Measurements from ENCODE around the gene CAMK2G. TPM values are rescaled to one million over a fixed set of nuclear protein-coding genes. Genes with fewer than 3 reads are reported as not detected.

CAMK2G gene
- total and polyA plus RNA-seq, 7 donors, result 14.4 to 221 (median 153) TPM

GRCh38 chr10:73772281-73773151, 101.8 kb downstream of the CAMK2G start:
- H3K36me3 ChIP-seq, result peaks cover 34 to 64% (median 36%) of the 10 kb centered on the region in 4 donors
- H3K27me3 ChIP-seq, result no peaks in the 10 kb centered on the region
- WGBS, 2 donors, result 0 to 1% methylated on average over 101 of the region's 101 CpGs
- TF ChIP-seq POLR2A (IDR thresholded peaks at IDR 0.05) (peak; percentile 65 to 71), CTCF (IDR thresholded peaks at IDR 0.05) (no peak), POLR2AphosphoS5 (IDR thresholded peaks at IDR 0.05) (peak; percentile 93 to 96 (median 94))
- DNase-seq, result peak; percentile 90
- peaks cover 0 to 35% (median 30%) of the 10 kb centered on the region in 4 donors for H3K4me1 ChIP-seq
- peak overlapping the region; percentile 97 to 98 (median 98) for H3K27ac ChIP-seq
- H3K9me3 ChIP-seq, result no peaks in the 10 kb centered on the region
- H3K4me3 ChIP-seq, result peak overlapping the region; percentile 84 to 92 (median 88)
- intact Hi-C loops (cut with DNase I), result loop anchor here (2.0 kb wide), 1 partner anchor 28 kb away; the partner anchor contains the start of gene SEC24C

- intact Hi-C loops (cut with DNase I), result loop anchor here (2.0 kb wide), 1 partner anchor 27 kb away; the partner anchor contains the start of gene SEC24C
- WGBS, 2 donors, result 21 to 24% methylated on average over 17 of the region's 17 CpGs
- H3K4me1 ChIP-seq, result peaks cover 0 to 35% (median 28%) of the 10 kb centered on the region in 4 donors
- peak overlapping the region; percentile 84 to 92 (median 88) for H3K4me3 ChIP-seq
- H3K27me3 ChIP-seq, result no peaks in the 10 kb centered on the region
- TF ChIP-seq POLR2AphosphoS5 (IDR thresholded peaks at IDR 0.05), result no peak
- TF ChIP-seq POLR2A (IDR thresholded peaks at IDR 0.05), result no peak
- no peak for TF ChIP-seq CTCF (IDR thresholded peaks at IDR 0.05)
- TF ChIP-seq EP300 (IDR thresholded peaks at IDR 0.05), result no peak
- no peaks in the 10 kb centered on the region for H3K9me3 ChIP-seq
- DNase-seq, result peak; percentile 95
- peak overlapping the region; percentile 97 to 98 (median 98) for H3K27ac ChIP-seq
- H3K36me3 ChIP-seq, result peaks cover 38 to 64% (median 42%) of the 10 kb centered on the region in 4 donors
Measured at GRCh38 chr10:73771722-73772280, 102.6 kb downstream of the CAMK2G start.

GRCh38 chr10:73769396-73769795, 105.0 kb downstream of the CAMK2G start:
- Histone ChIP-seq H3K27me3 (no peaks in the 10 kb centered on the region), H3K9me3 (no peaks in the 10 kb centered on the region), H3K27ac (no peak overlapping the region), H3K36me3 (peaks cover 60 to 70% (median 62%) of the 10 kb centered on the region in 4 donors), H3K4me3 (no peak overlapping the region), H3K4me1 (peaks cover 0 to 23% (median 17%) of the 10 kb centered on the region in 4 donors)
- peak; percentile 26 for DNase-seq
- 86 to 93% methylated on average over 5 of the region's 5 CpGs for WGBS, 2 donors
- intact Hi-C loops (cut with DNase I), result no loop called here
- no peak for TF ChIP-seq EP300 (IDR thresholded peaks at IDR 0.05)
- TF ChIP-seq POLR2AphosphoS5 (IDR thresholded peaks at IDR 0.05), result no peak
- no peak for TF ChIP-seq CTCF (IDR thresholded peaks at IDR 0.05)
- no peak for TF ChIP-seq POLR2A (IDR thresholded peaks at IDR 0.05)

- WGBS, 2 donors, result 61 to 63% methylated on average over 11 of the region's 11 CpGs
- Histone ChIP-seq H3K9me3 (no peaks in the 10 kb centered on the region), H3K27me3 (no peaks in the 10 kb centered on the region), H3K36me3 (peaks cover 60 to 76% (median 67%) of the 10 kb centered on the region in 4 donors), H3K4me3 (no peak overlapping the region), H3K4me1 (peaks cover 0 to 18% (median 12%) of the 10 kb centered on the region in 4 donors), H3K27ac (no peak overlapping the region)
- TF ChIP-seq POLR2A (IDR thresholded peaks at IDR 0.05) (no peak), CTCF (IDR thresholded peaks at IDR 0.05) (no peak), POLR2AphosphoS5 (IDR thresholded peaks at IDR 0.05) (no peak), EP300 (IDR thresholded peaks at IDR 0.05) (no peak)
- intact Hi-C loops (cut with DNase I), result no loop called here
- DNase-seq, result peak; percentile 50
Measured at GRCh38 chr10:73768881-73769280, 105.5 kb downstream of the CAMK2G start.
